Stimulated activated CD8-positive, alpha-beta memory T cell treated with anti-CD3 and anti-CD28 coated beads, Interleukin-7, amount 100 ng/mL, for 4 hours (primary cell): ENCODE measurements around the gene RPP25L.

Experiments
- DNase-seq, 2 donors: peaks; one replicate each; pipeline ENCODE4 v3.0.0-alpha.2; 2020; ENCODE audit warnings: low read depth in 2 of 2

The RPP25L gene

GRCh38 chr9:34637356-34638137, 25.6 kb upstream of the RPP25L start, which contains the start of gene SIGMAR1:
Gene SIGMAR1, minus strand, starts transcription at chr9:34637787. Its CDS starts 90 bp downstream, at chr9:34637697.
- DNase-seq: peak; percentile 87 to 91

GRCh38 chr9:34636791-34637355, 25.0 kb upstream of the RPP25L start:
- DNase-seq: no peak

GRCh38 chr9:34635556-34635955, 23.7 kb upstream of the RPP25L start:
- DNase-seq: no peak

- no peak for DNase-seq
Measured at GRCh38 chr9:34634551-34635248, 22.8 kb upstream of the RPP25L start.

GRCh38 chr9:34633851-34634550, 22.1 kb upstream of the RPP25L start:
- peak in 1 of 2 donors; percentile 57 for DNase-seq

- no peak for DNase-seq
Measured at GRCh38 chr9:34633166-34633565, 21.3 kb upstream of the RPP25L start.

- no peak for DNase-seq
Measured at GRCh38 chr9:34630402-34631154, 18.7 kb upstream of the RPP25L start.

GRCh38 chr9:34629491-34629808, 17.6 kb upstream of the RPP25L start:
- DNase-seq: no peak

- DNase-seq: peak in 1 of 2 donors; percentile 45
Measured at GRCh38 chr9:34628656-34629490, 17.0 kb upstream of the RPP25L start, which contains the start of gene ARID3C. Gene ARID3C, minus strand, starts transcription at chr9:34629066. Its CDS starts 1,052 bp downstream, at chr9:34628014.

- DNase-seq: no peak
Measured at GRCh38 chr9:34627716-34628655, 16.1 kb upstream of the RPP25L start.

- no peak for DNase-seq
Measured at GRCh38 chr9:34625186-34625486, 13.2 kb upstream of the RPP25L start.

GRCh38 chr9:34624475-34625185, 12.7 kb upstream of the RPP25L start:
- no peak for DNase-seq

GRCh38 chr9:34623374-34624235, 11.7 kb upstream of the RPP25L start:
- DNase-seq: no peak

- DNase-seq: peak; percentile 84 to 87
Measured at GRCh38 chr9:34620061-34620994, 8.4 kb upstream of the RPP25L start, which contains the start of gene DCTN3. Gene DCTN3, minus strand, starts transcription at chr9:34620495. Its CDS starts 31 bp downstream, at chr9:34620464.

- no peak for DNase-seq
Measured at GRCh38 chr9:34615132-34615531, 3.2 kb upstream of the RPP25L start.

GRCh38 chr9:34612788-34613390, 992 bp upstream of the RPP25L start:
- DNase-seq: peak in 1 of 2 donors; percentile 53
